GDM1 (cell line): ENCODE results near the gene PLEKHF1.

ENCODE experiments used
- DNase-seq: peaks from one replicate; lab custom pipeline; 2025; lab: John Stamatoyannopoulos, UW

The PLEKHF1 gene

DNA sequence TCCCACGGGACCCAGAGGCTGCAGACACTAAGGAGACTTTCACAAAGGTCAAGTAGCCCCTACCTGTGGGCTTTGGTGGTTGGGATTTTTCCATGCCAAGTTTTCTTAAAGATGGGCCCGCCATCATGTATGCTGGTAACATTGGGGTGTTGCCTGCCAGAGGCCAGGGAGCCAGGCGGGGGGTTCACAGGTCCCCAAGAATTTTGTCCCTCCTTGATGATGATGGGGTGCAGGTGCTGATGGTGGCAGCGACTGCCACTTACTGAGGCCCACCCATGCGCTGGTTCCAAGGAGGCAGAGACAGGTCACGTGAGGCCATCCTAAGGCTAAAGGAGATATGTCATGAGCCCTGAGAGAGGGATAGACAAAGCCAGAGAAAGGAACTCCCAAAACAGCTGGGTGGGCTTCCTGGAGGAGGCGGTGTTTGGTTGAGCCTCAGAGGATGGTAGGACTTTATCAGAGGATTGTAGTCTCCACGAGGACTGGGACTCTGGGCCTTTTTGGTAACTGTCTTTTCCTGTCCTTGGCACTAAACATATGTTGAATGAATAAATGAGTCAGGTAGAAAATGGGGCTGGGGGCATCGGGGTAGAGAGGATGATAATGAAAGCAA is 14.4 kb downstream of the PLEKHF1 start:
- no peak for DNase-seq

- peak; percentile 81 for DNase-seq
Measured at GRCh38 chr19:29680447-29680846, 15.2 kb downstream of the PLEKHF1 start.

DNA sequence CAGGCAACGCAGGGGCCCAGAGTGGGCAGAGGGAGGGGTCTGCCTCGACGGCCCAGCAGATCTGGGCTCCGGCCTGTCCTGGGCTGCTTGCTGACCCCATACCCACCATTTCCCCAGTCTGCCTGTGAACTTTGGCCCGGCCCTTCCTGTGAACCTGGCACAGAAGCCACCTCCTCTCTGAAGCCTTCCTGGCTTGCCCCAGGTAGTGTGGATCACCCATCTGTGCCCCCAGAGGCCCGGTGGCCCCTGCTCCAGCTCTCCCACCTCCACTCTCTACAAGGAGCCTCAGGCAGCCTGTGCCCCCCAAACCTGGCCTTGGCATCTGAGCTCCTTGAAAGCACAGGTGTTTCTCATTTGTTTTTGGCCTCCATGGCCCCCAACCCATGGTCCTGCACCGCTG is 15.7 kb downstream of the PLEKHF1 start:
- DNase-seq = no peak

- no peak for DNase-seq
Measured at GRCh38 chr19:29681422-29682235, 16.4 kb downstream of the PLEKHF1 start.

DNA sequence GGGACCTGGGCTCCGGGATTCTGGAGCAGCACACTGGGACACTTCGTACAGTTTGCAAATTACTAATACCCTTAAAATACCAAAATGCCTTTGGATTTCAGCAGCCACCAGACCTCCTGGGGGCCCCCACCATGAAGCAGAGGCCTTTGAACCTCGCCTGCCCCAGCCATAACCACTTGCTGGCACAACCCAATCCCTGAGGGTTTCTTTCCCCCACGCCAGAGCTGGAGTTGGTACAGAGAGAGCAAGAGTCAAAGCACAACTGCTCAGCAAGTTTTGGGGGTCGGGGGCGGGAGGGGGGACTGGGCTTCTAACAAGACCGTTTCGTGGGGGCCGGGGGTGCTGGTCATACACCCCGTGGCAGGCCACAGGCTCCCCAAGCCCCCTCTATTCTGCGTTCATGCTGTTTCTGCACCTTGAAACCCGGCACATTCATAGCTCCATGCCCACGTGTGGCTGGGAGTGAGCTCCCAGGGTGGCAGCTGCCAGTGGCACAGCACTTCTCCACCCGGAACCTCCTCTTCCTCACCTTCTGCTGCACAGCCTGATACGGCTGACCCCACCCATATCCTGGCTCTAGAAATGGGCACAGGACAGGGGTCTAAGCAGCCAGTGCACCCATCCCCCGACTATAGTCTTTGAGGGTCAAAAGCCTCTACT is 17.1 kb downstream of the PLEKHF1 start:
- no peak for DNase-seq

DNA sequence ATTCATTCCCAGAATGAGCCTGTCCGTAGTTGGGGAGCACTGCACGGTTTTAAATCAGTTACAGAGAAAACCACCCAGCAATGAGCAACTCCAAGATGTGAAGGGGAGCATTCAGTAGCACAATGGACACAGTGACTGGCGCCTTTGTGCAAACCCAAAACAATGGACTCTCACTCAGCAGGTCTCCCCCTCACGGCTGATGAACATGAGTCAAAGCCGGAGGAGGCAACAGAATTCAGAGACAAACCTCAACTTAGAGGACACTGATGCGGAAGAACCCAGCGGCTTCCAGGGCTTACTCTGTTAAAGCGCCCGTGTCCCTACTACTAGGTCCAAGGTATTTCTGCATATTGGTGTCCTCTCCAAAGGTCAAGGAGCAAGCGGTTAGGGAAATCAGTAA is 17.7 kb downstream of the PLEKHF1 start:
- no peak for DNase-seq

- no peak for DNase-seq
Measured at GRCh38 chr19:29685326-29685725, 20.1 kb downstream of the PLEKHF1 start.

GRCh38 chr19:29686285-29686805 is 21.1 kb downstream of the PLEKHF1 start:
- no peak for DNase-seq

- no peak for DNase-seq
Measured at GRCh38 chr19:29687244-29687896, 22.1 kb downstream of the PLEKHF1 start.

GRCh38 chr19:29687897-29688728 is 22.9 kb downstream of the PLEKHF1 start:
- DNase-seq = no peak

- DNase-seq = peak; percentile 38
Measured at GRCh38 chr19:29690842-29691241, 25.6 kb downstream of the PLEKHF1 start.

DNA sequence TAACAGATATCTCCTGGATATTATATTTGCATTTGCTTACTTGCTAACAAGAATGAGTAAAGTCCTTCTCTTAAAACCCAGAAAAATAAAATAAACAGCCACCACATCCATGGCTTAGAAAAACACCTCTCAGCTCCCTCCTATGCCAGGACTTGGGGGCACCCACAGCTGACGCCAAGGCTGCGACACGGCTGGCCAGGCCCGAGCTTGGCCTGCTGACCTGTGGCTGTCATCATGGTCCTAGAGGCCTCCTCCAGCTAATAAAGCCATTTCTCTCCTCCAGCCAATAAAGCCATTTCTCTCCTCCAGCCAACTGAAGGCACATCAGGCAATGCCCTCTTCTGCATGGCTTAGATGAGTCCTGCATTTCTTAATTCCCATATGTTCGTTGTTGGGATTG is 28.9 kb downstream of the PLEKHF1 start:
- DNase-seq = no peak

- peak; percentile 66 for DNase-seq
Measured at GRCh38 chr19:29694669-29695627, 29.7 kb downstream of the PLEKHF1 start.

DNA sequence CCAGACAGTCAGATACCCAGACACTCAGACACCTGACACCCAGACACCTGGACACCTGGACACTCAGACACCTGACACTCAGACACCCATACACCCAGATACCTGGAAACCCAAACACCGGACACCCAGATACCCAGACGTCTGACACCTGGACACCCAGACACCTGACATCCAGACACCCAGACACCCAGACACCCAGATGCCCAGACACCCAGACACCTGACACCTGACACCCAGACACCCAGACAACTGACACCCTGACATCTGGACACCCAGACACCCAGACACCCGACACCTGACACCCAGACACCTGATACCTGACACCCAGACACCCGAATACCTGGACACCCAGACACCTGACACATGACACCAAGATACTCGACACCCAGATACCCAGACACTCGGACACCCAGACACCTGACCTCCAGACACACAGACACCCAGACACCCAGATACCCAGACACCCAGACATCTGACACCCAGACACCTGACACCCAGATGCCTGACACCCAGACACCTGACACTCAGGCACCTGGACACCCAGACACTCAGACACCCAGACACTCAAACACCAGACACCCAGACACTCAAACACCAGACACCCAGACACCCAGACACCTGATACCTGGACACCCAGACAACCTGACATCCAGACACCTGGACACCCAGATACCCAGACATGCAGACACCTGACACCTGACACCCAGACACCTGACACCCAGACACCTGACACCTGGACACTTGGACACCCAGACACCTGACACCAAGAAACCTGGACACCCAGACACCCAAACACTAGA is 30.7 kb downstream of the PLEKHF1 start:
- DNase-seq = no peak

- DNase-seq = no peak
Measured at GRCh38 chr19:29696565-29696846, 31.2 kb downstream of the PLEKHF1 start.

- DNase-seq = no peak
Measured at GRCh38 chr19:29697523-29698261, 32.4 kb downstream of the PLEKHF1 start.

DNA sequence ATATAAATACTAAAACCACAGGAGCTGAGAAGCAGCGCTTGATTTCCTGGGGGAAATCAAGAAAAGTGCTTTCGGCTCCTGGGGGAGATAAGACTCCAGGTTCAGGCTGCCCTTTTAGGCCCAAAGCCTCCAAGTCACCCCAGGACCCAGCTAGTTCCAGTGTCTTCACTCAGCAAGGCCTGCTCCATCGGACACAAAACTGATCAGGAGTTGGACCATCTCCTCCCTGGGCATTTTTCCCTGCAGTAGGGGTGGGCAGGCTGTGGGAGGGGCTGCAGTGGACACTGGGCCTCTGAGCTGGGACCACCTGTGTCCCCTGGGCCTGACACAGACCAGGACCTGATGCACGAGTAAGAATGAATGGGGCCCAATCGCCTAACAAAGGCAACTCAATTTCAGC is 34.6 kb downstream of the PLEKHF1 start:
- no peak for DNase-seq

DNA sequence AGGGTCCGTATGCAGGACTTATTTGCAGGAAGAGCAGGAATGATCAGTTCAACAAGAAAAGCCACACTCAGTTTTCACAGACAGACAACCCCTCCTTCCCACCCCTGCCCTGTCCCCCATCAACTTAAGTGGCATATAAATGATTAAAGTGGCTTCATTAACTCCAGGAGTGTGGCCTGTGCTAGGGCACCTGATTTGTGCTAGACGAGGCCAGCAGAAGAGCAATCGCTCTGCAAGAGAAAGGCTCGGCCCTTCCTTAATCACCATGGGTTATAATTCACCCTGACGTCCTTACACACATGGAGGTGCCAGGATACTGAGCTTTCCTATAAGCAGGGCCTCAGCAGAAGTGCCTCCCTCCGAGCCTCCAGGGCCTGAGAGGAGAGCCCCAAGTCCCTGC is 35.2 kb downstream of the PLEKHF1 start:
- DNase-seq = no peak
